ENCODE data around the gene FLRT2.

FLRT2 gene

DNA sequence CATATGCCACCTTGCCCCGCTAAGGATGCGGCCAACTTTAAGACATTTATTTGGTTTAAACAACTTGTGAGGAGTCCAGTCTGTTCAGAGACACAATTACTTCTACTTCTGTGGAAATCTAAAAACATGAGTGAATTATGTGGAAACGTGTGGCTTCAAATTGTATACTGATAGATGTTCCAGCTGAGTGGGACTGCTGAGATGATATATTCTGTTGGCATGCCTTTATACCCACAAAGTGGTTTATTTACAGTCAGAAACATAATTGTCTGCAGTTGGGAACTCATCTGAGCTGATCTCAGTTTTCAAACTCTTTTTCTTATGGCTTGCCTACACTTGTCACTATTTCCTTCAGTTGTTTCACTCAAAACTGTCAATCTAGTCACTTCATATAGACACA lies 67.8 kb downstream of the FLRT2 start:
- no peak for ATAC-seq
- no peak for DNase-seq

DNA sequence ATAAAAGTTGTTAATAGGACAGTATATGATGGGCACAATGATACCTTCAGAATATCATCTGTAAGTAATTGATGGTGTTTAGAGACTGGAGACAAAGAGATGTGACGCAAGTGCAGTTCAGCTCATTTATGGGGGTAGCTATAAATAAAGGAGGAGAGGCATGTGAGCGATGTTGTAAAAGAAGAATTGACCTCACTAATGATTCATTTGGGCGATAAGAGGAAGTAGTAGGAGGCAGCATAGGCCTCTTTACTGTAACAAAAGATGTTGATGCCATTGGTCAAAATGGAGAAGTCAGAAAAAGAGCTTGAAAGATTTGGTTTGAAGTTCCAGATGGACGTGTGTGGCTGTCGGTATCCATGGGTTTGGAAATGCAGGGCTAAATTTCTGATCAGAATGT lies 70.0 kb downstream of the FLRT2 start:
- DNase-seq (no peak), ATAC-seq (no peak)

DNA sequence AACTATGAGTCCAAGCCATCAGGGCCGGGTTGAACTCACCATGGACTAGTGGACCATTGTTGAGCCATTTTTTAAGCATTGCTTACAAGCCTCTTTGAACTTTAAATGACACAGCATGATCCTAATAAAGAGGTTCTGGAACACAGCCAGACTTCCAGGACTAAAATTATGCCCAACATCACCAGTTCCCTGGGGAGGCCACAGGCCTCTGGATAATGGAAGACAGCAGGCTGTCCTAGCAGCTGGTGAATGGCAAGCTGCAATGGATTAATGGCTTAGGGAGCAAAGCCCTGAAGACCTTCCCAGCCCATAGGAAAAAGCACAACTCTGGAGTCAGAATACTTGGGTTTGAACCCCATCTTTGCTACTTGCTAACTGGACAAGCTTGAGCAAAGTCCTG lies 71.3 kb downstream of the FLRT2 start:
- DNase-seq (no peak), ATAC-seq (no peak)

DNA sequence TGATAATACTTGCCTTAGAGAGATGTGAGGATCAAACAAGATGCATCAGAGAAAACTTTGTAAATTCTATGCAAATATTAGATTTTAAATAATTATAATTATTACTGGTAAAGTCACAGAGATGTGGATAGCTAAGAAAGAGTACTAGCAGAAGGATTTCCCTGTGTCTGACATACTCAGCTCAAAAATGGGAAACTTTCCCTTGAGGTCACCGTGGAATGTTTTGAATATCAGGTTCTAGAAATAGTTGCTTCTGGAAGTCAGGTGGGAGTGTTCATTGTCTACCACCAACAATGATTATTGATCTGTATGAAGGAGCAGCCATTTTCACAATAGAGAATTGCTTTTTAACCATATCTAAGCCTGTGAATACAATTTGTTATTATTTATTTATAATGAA lies 71.7 kb downstream of the FLRT2 start:
- ATAC-seq: no peak

DNA sequence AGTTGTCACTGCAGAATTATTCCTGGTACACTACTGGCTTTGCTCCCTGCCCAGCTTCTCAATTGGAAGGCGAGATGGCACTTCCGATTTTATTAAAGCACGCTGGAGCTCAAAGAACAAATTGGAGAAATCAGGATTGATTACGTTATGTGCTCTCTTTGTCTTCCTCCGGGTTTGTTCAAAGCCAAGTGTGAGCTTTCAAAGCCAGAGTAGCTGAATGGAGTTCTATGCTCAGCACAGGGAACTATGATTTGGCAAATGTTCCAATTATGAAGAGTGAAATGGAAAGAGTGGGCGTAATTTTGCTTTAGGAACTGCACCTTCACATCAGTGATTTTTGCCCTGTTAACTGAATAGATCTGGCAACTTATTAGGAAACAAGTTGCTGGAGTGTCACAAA lies 72.4 kb downstream of the FLRT2 start:
- DNase-seq (no peak), ATAC-seq (no peak)

More for the DNA sequence above, 71.7 kb downstream of the FLRT2 start:
- no peak for DNase-seq

DNA sequence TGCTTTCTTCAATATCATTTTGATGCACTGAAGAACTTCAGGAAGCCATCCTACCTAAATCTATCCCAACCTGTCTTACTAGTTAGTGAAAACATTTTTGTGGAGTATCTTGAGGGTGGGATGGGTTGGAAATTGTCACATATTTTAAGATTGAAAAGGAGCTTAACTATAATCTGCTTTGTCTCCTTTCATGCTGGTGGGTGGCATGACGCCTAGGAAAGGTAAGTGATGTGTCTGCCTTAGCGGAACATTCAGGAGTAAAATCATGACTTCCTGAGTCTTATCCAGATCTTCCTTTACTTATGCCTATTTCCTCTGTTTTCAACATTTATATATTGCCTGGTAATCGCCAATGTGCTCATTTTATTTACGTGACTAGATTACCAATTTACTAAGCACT lies 74.1 kb downstream of the FLRT2 start:
- DNase-seq: no peak
- no peak for ATAC-seq

DNA sequence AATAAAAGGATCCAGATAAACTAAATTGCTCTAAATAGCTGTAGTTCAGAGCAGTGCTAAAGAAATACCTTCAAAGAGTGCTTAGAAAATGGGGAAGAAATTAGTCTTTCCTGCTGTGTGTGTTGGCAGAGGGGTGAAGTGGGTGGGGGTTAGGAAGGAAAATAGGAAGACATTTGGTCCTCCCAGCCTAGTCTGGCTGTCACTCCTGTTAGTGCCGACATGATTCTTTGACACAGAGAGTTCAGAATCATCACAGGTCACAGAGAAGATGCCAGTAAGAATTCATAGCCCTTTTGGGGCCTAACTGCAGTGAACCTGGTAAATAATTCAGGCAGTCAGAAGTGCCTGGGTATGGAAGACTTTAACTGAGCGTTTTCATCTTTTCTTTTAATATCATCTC lies 74.8 kb downstream of the FLRT2 start:
- ATAC-seq (no peak), DNase-seq (no peak)

DNA sequence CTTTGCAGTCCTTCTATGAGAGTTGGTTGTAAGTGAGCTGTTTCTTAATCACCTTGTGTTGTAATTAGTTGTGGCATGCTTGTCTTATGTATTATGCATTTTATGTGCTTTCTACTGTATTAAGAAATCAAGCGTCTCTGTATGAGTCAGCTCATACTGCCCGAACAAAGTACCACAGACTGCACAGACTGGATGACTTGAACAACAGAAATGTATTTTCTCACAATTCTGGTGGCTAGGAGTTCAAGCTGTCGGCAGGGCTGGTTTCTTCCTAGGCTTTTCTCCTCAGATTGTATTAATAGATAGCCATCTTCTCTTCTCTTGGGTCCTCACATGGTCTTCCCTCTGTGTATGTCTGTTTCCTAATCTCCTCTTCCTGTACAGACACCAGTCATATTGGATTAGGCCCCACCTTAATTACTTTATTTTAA lies 77.7 kb downstream of the FLRT2 start:
- ATAC-seq: no peak
- DNase-seq: no peak

DNA sequence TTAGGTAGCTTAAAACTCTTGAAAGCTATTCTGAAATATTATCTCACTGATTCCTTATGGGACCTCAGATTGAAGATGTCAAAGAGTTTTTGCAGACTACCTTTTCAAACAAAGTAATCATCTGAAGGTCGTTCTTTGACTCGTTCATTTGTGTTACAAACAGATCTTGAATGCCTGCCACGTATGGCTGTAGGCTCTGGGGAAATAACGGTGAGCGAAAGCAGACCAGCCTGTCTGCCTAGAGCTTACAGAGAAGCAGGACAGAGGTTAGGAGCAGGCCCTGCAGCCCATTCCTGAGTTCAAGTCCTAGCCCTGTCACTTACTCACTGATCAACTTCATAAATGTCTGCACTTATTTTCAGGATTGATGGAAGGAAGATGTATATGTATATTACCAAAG lies 83.6 kb downstream of the FLRT2 start:
- ATAC-seq (no peak), DNase-seq (no peak)

DNA sequence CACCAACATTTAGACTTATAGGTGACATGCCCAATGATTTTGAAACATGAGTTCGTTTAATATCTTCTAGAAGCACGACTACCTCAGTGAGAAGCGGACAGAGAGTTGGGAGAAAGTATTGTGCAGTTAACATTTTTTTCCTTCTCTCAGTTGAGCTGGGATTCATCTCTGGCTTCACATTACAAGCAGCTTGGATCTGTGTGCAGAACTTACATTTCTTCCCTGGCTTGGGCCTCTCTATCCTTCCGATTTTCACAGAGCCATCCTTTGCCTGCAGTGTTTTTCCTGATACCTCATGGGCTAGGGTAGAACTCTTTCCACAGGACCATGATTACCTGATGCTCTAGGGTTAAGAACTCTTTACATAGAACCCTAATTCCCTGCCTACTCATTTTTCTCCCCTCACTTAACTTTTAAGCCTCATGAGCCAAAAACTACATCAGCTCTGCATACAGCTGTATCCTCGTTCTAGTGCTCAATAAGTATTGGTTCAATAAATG lies 86.5 kb downstream of the FLRT2 start:
- DNase-seq: no peak
- no peak for ATAC-seq

DNA sequence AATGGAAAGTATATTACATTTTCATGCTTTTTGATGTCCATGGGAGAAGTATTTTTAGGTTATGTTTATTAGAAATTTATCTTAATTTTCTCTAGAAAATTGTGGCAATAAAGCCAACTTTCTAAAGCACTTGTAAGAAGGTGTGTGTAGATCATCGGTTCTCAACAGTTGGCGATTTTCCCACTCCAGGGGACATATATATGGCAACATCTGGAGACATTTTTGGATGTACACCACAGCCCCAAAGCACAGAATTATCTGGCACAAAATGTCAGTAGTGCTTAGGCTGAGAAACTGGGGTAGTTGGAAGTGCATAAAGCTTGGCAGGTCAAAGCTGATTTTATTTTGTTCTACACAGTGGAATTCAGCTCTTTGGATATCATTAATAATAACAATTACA lies 86.9 kb downstream of the FLRT2 start:
- no peak for DNase-seq
- ATAC-seq: no peak

DNA sequence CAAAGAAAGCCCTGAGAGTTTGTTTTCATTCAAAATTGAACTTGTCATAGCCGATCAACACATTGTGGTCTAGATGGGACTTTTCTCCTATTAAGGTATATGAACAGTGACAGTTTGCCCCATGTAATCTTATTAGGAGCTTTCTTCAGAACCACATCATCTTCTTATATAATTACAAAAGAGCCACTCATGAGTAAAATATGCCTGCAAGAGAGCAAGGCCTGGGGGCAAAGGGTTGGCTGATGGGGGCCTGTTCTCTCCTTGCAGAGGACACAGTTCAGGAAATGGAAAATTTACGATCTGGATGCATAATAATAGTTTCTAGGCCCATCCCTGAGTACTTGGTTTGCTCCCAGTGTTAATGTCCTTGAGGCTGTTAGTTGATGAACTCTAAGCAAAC lies 87.8 kb downstream of the FLRT2 start:
- DNase-seq (no peak), ATAC-seq (no peak)

DNA sequence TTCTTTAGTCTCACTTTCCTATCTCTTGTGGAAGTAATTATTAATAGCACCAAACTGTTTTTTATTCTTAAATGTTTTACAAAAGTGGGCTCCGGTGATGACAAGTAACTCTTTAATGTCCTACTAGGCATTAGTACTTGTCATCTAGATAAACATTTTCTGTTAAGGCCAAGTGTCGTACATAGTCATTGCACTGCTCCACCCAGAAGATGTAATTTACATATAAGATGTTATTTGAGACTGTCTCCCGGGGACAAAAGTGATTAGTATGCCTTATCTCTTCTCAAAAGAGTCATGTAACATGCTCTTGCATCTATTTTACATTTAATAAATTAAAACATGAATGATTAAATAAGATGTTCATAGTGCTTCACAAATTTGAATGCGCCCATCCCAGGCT lies 88.4 kb downstream of the FLRT2 start:
- DNase-seq: no peak
- no peak for ATAC-seq

DNA sequence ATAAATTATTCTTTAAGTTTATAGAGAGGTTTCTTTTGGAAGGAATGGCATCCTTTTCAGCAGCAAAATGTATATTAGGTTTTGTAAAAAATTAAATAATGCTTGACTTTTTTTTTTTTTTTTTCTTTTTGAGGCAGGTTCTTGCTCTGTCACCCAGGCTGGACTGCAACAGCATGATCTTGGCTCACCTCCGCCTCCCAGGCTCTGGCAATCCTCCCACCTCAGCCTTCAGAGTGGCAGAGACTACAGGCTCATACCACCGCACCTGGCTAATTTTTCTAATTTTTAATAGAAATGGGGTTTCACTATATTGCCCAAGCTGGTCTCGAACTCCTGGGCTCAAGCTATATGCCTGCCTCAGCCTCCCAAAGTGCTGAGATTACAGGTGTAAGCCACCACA lies 89.0 kb downstream of the FLRT2 start:
- no peak for ATAC-seq
- DNase-seq: no peak

DNA sequence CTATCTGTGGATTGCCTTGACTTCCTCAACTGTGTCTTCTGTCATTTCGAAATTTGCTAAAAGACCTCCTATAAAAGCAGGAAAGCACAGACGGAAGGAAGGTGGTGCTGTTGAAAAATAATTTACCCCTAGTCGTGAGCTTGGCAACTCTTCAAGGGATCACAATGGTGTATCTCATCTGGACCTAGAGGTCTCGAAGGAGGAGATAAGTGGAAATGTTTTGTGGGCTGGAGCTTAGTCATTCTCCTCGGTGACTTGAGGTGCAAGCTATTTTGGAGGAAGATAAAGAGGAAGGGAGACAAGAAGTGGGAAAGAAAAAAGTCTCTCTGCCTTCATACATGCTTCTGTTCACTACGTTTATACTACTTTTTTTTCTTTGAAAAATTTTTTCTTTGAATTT lies 89.9 kb downstream of the FLRT2 start:
- no peak for DNase-seq
- no peak for ATAC-seq

DNA sequence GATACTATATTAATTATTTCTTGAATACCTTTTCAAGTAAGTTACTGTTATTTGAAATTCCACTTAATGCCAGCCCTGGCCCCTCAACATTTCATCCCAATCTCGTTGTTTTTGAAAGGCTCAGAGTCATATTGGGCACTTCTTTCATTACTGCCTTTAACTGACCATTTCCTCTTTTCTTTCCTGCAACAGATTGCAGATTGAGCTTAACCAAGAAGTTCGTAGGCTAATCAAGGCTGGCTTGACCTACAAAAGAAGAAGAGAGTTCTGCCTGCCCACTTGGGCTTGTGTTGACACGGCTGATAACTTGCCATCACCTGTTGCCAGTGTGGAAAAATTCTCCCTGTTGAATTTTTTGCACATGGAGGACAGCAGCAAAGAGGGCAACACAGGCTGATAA lies 91.0 kb downstream of the FLRT2 start:
- DNase-seq (no peak), ATAC-seq (no peak)

DNA sequence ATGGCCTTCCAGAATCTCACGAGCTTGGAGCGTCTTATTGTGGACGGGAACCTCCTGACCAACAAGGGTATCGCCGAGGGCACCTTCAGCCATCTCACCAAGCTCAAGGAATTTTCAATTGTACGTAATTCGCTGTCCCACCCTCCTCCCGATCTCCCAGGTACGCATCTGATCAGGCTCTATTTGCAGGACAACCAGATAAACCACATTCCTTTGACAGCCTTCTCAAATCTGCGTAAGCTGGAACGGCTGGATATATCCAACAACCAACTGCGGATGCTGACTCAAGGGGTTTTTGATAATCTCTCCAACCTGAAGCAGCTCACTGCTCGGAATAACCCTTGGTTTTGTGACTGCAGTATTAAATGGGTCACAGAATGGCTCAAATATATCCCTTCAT lies 92.2 kb downstream of the FLRT2 start:
- ATAC-seq (no peak), DNase-seq (no peak)

DNA sequence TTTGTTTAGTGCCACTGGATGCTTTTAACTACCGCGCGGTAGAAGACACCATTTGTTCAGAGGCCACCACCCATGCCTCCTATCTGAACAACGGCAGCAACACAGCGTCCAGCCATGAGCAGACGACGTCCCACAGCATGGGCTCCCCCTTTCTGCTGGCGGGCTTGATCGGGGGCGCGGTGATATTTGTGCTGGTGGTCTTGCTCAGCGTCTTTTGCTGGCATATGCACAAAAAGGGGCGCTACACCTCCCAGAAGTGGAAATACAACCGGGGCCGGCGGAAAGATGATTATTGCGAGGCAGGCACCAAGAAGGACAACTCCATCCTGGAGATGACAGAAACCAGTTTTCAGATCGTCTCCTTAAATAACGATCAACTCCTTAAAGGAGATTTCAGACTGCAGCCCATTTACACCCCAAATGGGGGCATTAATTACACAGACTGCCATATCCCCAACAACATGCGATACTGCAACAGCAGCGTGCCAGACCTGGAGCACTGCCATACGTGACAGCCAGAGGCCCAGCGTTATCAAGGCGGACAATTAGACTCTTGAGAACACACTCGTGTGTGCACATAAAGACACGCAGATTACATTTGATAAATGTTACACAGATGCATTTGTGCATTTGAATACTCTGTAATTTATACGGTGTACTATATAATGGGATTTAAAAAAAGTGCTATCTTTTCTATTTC lies 93.2 kb downstream of the FLRT2 start:
- ATAC-seq (no peak), DNase-seq (no peak)

DNA sequence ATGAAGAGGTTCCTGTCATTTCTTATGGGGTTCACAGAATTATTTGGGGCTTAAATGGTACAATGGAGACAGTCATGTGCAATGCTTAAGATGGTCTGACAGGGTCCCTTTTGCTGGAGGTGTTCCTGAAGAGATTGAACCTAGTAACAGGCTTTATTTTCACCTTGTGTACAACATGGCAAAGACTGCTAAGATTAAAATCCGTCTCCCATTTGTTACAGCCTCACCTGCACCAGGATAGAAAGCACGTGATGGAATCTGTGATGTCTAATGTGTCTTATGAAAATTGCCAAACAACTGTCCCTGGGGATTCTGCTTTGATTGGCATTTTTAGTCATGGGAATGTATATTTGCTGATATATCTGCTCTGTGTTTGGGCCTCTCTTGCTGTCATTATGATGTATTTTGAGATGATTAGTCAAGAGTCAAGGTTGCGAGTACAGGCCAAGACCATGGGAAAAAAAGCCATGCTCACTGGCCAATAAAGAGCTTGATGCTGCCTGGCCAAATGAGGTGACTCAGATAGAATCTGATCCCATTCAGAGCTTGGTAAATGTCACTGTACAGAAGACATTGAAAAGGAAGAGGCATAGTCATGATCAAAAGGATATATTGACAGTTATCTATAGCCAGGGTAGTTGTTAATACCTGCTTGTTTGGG lies 96.1 kb downstream of the FLRT2 start:
- DNase-seq (no peak), ATAC-seq (no peak)

DNA sequence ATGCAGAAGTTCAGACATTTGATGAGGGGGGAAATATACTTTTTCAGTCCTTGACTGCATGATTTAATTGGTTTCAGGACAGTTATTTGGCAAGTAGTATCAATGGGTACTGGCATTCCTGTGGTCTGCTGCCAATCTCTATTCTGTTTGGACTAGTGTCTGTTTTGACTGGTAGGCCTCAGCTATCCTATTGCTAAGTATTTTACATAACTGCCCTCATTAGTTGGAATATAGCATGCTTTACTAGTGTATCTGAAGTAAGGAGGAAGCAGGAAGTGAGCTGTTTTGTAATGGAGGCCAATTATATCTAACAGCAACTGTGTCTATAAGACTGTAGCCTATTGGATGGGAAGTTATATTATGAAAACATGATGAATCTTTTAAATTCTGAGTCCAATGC lies 104.3 kb downstream of the FLRT2 start:
- no peak for ATAC-seq
- no peak for DNase-seq

DNA sequence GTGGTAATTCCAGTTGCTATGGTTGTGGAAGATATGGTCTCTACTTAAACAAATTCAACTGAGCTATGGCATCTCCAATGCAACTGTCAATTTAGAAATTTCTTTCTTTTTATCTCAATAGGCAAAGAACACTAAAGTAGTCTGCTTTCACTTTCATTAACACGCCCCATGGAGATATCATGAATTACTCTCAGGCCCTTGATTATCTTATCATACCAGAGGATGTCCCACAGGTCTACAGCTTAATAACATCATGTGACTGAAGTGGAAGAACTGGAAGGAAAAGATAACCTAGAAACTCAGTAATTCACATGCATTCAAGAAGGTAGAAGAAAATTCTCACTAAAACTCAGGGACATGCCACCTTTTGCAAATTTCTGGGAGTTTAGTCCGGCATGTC lies 114.3 kb downstream of the FLRT2 start:
- no peak for ATAC-seq
- DNase-seq: no peak

DNA sequence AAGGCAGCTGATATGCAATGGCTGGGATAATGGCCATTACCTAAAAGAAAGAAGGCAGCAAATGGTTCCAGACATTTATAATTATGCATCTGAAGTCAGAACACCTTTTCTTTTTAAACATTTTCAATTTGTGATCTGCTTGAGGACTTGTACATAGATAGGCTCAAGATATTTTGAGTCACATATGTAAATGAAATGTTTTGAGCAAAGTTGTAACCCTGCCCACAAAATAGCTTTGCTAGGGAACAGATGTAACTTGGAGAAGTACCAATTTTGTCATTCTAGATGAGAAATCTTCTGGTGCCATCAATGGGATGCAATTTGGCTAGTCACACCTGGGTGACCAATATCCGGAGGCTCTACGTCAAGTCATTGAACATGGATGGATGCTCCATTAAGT lies 123.1 kb downstream of the FLRT2 start:
- no peak for ATAC-seq
- DNase-seq: no peak

DNA sequence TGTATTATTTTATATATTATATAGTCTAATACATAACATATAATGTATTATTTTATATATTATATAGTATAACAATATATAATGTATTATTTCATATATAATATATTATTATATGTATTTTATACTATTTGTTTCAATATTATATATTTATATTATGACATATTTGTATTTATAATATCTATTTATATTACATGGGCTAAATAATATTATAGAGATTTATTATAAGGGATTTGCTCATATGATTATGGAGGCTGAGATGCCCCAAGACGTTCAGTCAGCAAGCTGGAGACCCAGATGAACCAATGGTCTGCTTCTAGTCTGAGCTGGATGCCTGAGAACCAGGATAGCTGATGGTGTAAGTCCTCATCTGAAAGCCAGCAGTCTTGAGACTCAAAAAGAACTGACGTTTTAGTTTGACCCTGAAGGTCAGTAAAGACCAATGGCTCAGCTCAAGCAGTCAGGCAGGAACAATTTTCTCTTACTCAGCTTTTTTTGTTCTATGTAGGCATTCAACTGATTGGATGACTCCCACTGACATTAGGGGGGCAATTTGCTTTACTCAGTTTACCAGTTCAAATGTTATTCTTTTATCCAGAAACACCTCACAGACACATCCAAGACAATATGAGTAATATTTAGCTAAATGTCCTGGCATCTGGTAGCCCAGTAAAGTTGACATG lies 130.4 kb downstream of the FLRT2 start:
- no peak for ATAC-seq
- no peak for DNase-seq

DNA sequence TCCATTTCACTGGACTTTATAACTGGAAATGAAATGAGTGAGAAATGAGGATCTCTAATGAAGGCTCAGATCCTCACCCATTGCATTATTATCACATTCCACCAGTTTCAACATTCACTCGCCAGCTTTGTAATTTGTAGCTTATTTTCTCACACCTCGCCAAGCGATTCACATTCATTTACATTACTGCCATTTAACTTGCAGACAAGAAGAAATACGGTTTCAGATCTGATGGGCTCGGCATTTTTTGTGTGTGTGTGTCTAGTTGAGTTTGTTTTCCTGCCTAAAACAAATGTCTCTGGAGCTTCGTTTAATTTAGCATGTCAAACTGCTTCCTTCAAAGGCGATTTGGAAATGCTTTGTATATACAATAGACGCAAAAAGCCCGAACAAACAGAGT lies 132.2 kb downstream of the FLRT2 start:
- no peak for ATAC-seq
- DNase-seq: no peak
